HK-2 (cell line): ENCODE data around the gene ETFA.

Experiments used
- DNase-seq: peaks from one replicate; pipeline ENCODE4 v3.0.0-alpha.2; 2018; ENCODE audit not compliant: unreplicated experiment

The ETFA gene

DNA sequence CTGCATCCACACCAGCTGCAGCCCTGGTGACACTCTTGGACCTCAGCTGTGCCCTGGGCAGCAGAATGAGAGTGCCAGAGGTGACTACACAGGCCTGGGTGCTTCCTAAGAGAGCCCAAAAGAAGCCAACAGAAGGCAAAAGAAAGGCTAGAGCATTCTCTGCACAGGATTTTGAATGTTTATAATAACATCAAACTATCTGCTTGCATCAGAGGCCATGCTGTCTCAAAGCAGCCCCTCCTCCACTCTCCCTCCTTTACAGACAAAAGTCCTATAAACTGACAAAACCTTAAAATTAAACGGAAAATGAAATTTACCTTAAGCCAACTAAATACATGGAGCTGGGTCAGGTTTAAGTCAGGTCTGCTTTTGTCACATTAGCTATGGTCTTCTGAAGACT lies 95.6 kb downstream of the ETFA start:
- DNase-seq: no peak

DNA sequence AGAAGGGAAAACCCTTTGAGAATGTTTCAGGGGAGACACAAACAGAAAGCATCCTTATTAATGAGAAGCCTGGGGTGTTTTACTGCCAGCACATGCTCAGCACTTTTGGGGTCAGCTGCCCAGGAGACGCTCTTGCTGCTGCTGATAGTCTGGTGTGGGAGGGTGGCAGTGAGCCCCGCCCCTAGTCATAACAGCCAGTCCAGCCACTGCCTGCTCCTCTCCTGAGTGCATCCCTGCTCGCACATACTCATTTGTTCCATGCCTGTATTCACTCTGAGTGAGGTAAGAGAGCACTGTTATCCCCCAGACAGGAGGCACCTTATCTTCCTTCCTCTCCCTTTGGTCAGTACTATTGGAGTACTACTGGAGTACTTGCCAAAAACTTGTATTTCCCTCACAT lies 101.3 kb downstream of the ETFA start:
- no peak for DNase-seq

GRCh38 chr15:76209523-76209922 lies 101.7 kb downstream of the ETFA start:
- no peak for DNase-seq

DNA sequence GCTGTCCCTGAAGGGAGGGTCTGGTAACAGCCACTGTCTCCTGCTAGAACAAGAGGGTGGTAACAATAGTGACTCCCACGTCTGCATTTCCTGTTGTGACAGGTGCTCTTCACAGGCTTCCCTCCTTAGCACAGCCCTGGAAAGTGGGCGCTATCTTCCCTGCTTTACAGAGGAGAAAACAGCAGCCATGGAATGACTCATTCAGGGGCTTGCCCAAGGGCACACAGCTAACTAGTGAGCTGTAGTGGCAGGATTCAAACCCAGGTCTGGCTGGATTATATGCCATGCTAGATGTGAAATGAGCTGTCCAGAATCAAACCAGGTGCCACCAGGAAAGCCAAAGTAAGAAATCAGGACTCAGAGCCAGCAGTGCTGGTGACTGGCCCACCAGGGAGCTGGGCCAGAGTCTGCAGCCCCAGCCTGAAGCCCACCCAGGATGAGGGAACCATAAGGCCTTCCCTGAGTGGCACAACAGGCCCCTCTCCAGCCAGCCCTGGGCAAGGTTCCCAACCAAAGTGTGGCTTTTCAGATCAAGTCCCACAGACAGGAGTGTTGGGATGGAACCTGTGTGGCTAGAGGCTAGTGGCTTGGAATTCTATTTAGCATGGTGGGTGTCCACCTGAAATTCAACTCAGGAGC lies 102.4 kb downstream of the ETFA start:
- no peak for DNase-seq

DNA sequence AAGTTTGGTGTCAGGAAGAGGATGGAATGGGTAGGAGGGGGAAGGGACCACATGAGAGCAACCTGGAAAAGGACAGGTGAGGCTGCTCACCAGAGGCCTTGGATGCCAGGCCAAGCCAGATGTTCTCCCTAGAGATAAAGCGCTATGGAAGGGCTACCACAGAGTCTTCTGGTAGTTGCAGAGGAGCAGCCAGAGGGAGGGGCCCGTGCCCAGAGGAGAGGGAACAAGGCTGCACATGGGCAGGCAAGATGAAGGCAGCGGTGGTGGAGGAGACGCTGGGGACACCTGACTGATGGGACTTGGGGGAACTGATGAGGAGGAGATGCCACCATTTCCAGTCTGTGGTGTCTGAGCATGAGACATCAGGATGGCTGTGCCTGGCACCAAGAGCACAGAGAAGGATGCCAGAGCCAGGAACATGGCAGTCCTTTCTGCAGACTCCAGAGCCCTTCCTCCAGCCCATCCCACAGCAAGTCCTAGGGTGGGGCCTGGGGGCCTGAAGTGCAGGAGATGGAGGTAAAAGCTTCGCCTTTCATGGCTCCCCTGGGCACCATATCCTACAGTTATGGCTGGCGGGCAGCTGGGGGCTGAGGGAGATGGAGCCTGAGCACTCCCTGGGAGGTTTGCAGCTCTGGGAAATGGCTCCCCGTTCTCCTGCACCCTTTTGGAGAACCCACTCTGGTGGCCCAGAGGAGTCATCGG lies 103.0 kb downstream of the ETFA start:
- DNase-seq: no peak

DNA sequence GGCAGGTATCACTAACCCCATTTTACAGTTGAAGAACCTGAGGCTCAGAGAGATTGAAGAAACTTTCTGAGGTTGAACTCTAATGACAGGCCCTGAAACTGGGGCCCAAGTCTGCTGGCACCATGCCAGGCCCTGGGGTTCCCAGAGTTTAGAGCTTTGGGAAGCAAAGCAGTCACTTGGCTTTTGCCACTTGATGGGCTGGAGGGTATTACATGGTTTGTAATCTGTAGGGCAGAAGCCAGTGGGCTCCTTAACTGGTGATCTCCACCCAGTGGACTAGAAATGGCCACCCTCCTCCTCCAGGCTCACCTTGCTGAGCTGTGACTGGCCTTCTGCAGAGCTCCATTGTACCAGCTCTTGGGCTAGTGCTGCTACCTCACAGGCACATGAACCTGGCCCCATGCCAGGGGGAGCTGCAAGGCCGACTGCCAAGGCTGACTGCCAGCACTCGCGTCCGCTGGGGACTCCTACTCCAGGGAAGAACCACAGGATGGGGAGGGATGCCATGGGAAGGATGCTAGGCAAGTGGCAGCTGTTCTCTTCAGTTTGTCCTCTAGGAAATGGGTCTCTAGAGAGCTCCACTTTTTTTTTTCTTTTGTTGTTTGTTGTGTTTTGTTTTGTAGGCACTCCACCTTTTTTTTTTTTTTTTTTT lies 104.8 kb downstream of the ETFA start:
- peak; percentile 40 for DNase-seq

DNA sequence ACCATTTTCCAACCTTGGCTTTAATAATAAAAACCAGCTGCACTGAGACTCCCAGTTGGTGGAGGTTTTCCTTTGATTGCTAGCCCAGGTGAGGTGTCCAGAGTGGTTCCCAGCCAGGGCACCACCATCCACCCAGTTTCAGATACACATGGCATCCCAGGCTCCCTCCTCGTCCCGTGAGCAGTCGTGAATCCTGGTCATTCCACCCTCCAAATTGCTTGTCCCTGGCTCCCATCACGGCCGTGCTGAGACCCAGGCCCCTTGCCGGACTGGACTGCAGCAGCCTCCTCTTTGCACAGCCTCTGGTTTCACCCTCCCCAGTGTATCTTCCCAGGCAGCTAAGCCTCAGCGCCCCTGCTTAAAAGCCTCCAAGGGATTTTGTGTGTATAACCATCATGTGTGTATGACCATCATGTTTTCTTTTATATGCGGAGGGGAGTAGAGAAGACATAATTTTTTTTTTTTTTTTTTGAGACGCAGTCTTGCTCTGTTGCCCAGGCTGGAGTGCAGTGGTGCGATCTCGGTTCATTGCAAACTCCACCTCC lies 106.3 kb downstream of the ETFA start:
- DNase-seq: no peak

- no peak for DNase-seq
Measured at GRCh38 chr15:76204109-76204845, 107.0 kb downstream of the ETFA start.

DNA sequence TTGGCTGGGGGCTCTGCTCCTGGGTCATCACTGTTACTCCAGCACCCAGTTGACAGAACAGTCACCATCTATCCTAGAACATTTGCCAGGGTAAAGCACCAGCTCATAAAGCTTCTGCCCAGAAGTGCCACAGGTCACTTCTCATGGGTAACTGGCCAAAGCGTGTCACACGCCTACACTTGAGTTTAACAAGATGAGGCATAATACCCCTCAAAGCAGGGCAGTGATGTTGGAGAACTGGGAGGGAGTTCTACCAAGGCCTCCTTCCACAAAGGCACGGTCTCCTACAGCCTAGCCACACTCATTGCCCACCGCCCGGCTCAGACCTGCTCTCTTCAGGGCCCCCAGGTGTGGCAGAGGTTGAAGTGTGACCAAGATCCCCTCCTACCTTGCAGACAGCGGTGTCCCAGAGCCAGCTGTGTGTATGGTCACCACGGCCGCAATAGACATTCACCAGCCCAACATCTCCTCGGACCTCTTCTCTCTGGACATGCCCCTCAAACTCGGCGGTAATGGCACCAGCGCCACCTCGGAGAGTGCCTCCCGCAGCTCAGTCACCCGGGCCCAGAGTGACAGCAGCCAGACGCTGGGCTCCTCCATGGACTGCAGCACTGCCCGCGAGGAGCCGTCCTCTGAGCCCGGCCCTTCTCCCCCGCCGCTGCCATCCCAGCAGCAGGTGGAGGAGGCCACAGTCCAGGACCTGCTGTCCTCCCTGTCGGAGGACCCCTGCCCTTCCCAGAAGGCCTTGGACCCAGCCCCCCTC lies 107.7 kb downstream of the ETFA start:
- no peak for DNase-seq

DNA sequence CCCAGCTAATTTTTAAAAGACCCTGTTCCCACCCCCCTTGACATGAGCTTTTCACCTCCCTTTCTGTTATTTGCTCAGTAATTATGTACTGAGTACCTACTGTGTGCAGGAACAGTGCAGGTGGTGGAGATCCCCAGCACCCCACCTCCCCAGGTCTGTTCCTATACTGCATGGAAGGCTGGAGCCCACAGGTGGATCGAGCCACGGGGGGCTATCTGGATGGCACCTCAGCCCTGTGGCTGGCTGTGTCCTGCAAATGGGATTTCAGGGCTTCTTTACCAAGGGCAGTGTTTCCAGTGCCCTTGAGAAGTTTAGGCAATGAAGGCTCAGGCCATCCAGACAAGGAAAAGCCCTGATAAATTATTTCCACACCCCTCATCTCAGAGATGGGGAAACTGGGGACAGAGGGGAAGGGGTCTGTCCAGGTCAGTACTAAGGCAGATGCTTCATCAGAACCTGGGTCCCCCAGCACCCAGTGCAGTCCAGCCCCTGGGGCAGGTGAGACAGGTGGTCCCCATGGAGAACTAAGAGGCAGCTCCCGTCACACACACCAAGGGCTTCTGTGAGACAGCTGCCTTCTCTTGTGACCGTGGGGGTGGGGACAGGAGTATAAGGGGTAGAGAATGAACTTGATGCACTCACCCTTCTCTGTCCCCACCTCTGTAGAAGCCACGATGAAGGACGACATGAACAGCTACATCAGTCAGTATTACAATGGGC lies 109.6 kb downstream of the ETFA start:
- DNase-seq: no peak

GRCh38 chr15:76200641-76201105 lies 110.6 kb downstream of the ETFA start:
- no peak for DNase-seq

- DNase-seq: no peak
Measured at GRCh38 chr15:76200083-76200465, 111.2 kb downstream of the ETFA start.

GRCh38 chr15:76199106-76200082 lies 111.9 kb downstream of the ETFA start:
- no peak for DNase-seq

DNA sequence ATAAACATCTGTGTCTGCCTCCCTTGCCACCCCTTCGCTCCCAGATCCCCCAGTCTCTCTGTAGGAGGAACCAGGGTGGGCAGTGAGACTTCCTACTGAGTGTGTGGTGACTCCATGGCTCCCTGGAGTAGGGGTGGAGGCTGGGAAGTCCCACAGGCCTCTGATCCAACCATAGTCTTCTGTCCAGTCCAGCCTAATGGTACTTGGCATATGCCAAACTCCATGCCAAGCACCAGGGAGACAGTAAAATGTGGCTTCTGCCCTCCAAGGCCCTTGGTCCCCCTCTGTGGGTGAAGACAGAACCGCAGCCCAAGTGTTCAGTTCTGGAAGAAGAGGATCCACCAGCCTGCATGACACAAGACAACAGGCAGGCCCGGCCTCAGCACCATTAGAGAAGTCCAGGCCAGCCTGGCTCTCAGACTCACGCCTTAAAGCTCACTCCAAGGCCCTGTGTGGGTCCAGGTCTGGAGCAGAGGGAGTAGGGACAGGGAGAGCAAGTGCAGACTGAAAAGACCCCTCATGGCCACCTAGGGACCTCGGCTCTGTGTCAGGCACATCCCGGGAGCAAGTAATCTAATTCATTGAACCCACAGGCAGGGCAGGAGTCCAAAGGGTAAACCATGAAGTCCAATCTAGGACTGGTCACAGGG lies 112.7 kb downstream of the ETFA start:
- DNase-seq: no peak

DNA sequence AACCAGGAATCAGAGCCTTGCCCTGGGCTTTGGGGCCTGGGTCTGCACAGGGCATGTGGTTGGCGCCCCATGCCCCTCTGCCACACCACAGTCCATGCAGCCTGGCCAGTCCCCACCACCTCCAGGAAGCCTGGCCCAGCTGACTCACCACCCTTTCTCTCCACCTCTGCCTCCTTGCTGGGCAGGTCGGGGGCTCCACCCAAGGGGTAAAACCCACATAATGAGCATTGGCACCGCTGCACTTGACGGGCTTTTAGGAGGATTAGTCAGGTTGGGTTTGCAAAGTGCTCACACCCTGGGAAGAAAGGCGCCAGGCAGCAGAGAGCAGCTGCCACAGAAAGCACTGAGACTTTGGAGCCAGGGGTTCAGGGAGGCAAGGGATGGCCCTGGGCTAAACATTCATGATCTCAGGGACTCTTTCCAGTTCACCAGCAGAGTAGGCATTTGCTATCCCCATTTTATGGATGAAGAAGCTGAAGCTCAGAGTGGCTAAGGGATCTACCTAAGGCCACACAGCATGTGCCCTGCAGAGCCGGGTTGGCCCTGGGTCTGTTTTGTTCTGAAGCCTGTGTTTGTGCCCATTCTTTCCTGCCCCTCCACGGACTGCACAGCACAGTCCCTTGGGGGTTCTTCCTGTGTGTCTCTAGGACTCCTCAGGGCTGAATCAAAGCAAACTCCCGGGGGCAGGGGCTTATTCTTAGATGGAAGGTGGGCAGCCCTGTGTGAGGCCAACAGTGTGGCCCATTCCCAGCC lies 113.4 kb downstream of the ETFA start:
- DNase-seq: peak; percentile 46

- peak; percentile 78 for DNase-seq
Measured at GRCh38 chr15:76196269-76197231, 114.7 kb downstream of the ETFA start.
